ENCODE measurements around the gene SOX8. TPM values are rescaled to one million over a fixed set of nuclear protein-coding genes. Genes with fewer than 3 reads are reported as not detected.

SOX8 gene
- under 0.01 and 0.14 TPM in 2 replicates for total RNA-seq

GRCh38 chr16:981695-982144 is at the start of gene SOX8:
Gene SOX8 (plus strand): TSS chr16:981770. CDS start chr16:981923, 153 bp downstream.

GRCh38 chr16:970766-971581 is 10.6 kb upstream of the SOX8 start, which contains the start of gene LMF1:
Gene LMF1 (minus strand): TSS chr16:970984. CDS start chr16:970980, 4 bp downstream.

Other genes with a start within 250 kb of the SOX8 start
- 21.5 and 28.8 TPM in 2 replicates for gene CIAO3, start 240.8 kb upstream of the SOX8 start, total RNA-seq
- gene MSLN, start 221.0 kb upstream of the SOX8 start, total RNA-seq, result not detected in 2 replicates
- 19.3 and 31.1 TPM in 2 replicates for gene RPUSD1, start 193.4 kb upstream of the SOX8 start, total RNA-seq
- gene CHTF18, start 193.2 kb upstream of the SOX8 start, total RNA-seq, result 5.3 and 15.8 TPM in 2 replicates
- gene GNG13, start 181.0 kb upstream of the SOX8 start, total RNA-seq, result not detected in 2 replicates
- gene LMF1, start 10.8 kb upstream of the SOX8 start, total RNA-seq, result 25.3 and 26.1 TPM in 2 replicates
- gene SSTR5, start 91.0 kb downstream of the SOX8 start, total RNA-seq, result not detected in 2 replicates
- not detected in 2 replicates for gene C1QTNF8, start 114.5 kb downstream of the SOX8 start, total RNA-seq
- 1.2 and 3.0 TPM in 2 replicates for gene CACNA1H, start 171.3 kb downstream of the SOX8 start, total RNA-seq
- gene TPSG1, start 243.5 kb downstream of the SOX8 start, total RNA-seq, result not detected in 2 replicates
- not detected in 2 replicates for gene TPSB2, start 248.4 kb downstream of the SOX8 start, total RNA-seq

Measured in smooth muscle cell of the umbilical artery (primary cell).